NCI-H187 (cell line): ENCODE data around the gene PRIM2.
"Not testable (repeated sequence)": the region's sequence is repeated elsewhere in the genome, so short reads cannot be mapped to it uniquely, and the experiment has no call there.

Experiments used
- DNase-seq, 2 experiments: peaks; one replicate each; lab custom pipeline; 2025; lab: John Stamatoyannopoulos, UW

The PRIM2 gene

DNA sequence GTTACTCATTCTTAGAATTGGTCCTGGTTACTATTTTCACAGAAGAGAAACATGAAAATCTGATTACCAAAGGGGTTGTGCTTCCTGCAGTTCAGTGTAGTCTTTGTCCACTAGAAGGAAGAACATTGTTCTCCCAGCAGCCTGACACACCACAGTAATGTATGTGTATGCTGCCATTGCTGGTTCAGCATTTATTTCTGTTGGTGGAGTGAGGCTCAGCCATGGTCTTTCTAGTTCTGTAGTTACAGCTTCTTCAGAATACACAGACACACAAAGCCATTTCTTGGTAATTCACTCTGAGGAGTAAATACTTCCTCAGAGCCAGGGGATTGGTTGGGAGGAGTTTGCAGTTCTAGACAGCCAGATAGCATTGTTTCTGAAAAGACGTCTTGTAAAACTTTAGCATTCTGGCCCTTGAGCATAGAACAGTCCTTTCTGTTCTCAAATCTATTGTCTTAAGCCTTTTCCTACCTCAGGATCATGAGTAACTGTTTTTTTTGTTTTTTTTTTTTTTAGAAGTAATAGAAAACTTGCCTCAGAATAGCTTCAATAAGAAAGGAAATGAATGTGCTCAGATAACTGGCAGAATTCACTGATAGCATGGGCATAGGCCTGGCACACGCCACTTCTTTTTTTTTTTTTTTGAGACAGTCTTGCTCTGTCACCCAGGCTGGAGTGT lies 128.5 kb downstream of the PRIM2 start:
- DNase-seq, result not testable (repeated sequence)

DNA sequence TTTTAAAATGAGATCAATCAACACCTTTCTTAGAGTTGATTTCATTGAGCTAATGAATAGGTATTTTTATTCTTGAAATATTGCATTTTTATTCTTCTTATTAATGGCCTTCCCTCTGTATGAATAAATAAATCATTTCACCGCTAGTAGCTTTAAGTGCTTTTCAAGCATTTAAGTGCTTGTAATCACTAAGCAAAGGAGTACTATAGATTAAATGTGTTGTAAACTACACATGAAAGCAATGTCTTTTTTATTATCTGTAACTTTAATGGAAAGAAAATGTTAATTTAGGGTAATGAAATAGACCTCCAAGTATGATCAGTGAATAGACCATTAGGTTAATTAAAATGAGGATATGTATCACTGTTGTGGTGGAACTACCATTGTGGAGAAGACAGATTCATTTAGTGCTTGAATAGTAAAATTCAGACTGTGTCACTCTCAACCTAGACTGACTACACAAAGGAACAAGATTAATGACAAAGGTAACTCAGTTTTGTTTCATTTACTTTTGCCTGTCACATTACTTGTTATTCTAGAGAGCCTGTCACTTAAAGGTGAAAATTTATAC lies 132.2 kb downstream of the PRIM2 start:
- DNase-seq, result not testable (repeated sequence)

- not testable (repeated sequence) for DNase-seq
Measured at GRCh38 chr6:57459781-57460180, 142.4 kb downstream of the PRIM2 start.

DNA sequence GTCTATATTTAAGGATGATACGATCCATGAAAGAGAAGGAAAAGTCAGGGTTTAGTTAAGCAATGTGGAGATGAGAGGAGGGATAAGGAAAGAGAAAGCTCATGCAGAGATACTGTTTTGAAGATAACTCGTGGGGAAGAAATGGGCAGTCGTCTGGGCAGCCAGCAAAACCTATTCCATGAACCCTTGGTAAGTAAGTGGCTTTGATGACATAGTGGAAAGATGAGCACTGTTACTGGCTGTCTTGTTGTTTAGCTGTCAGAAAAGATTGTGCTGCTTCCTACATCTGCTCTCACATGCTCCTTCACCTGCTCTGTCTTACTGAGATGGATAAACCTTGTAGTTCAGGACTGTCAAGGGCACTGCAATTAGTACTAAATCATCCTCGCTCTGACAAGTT lies 143.6 kb downstream of the PRIM2 start:
- not testable (repeated sequence) for DNase-seq

DNA sequence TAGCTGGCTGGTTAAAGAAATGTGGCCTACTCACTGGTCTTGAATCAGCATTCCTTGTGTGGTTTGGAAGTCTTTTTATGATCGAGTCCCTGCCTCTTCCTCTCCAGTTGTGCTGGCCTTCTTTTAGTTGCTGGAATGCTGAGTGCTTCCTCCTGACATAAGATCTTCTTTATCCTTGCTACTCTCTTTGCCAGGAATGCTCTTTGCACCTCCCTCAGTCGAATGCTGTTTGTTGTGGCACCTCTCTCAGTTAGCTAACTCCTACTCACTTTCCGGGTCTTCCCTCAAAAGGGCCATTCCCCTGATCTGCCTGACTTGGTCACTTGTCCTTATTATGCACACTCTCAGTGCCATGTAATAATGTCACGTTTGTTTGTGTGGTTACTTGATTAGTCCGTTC lies 146.4 kb downstream of the PRIM2 start:
- not testable (repeated sequence) for DNase-seq

DNA sequence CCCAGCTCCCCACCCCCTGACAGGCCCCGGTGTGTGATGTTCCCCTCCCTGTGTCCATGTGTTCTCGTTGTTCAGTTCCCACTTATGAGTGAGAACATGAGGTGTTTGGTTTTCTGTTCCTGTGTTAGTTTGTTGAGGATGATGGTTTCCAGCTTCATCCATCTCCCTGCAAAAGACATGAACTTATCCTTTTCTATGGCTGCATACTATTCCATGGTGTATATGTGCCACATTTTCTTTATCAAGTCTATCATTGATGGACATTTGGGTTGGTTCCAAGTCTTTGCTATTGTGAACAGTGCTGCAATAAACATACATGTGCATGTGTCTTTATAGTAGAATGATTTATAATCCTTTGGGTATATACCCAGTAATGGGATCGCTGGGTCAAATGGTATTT lies 148.5 kb downstream of the PRIM2 start:
- DNase-seq, result not testable (repeated sequence)

DNA sequence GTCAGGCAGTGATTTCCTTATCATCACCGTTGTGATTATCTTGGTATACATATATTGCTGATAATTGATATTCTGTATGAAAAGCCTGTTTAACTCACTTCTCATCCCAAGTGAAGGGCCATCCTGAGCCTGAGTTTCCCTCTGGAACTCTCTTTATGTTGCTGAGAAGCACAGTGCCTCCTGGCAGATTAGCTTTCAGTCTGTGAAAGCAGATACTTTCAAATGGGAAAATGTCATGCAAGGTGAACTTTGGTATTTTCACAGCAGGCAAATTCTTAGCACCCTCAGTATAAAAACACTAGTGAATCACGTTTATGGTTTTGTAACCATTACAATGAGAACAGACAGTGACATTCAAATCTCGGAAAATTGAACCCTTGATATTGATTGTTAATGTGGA lies 151.6 kb downstream of the PRIM2 start:
- no peak for DNase-seq

- DNase-seq, result not testable (repeated sequence)
Measured at GRCh38 chr6:57470148-57470547, 152.7 kb downstream of the PRIM2 start.

DNA sequence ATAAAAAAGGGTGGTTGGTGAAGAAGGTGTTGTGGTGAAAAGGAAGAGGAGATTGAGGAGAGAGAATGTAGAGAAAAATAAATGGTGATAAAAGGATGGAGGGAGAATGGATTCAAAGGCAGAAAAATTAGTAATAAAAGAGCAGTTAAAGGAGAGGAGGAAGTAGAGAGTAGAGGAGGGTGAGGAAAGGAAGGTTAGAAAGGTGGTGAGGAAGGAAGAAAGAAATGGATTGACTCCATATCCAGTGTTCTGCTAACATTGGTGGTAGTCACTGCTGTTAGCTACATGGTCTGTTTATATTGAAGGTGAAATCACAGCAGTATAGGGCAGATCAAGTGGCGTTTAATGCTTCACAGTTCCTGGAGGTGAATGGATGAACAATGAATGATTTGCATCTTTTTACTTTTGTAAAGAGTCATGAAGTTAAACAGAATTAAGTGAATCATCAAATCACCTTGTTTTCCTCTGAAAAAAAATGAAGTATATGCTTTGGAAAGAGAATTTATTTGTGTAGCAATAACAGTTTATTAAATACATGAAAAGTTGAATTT lies 154.0 kb downstream of the PRIM2 start:
- DNase-seq, result not testable (repeated sequence)

- not testable (repeated sequence) for DNase-seq
Measured at GRCh38 chr6:57472861-57473362, 155.5 kb downstream of the PRIM2 start.

DNA sequence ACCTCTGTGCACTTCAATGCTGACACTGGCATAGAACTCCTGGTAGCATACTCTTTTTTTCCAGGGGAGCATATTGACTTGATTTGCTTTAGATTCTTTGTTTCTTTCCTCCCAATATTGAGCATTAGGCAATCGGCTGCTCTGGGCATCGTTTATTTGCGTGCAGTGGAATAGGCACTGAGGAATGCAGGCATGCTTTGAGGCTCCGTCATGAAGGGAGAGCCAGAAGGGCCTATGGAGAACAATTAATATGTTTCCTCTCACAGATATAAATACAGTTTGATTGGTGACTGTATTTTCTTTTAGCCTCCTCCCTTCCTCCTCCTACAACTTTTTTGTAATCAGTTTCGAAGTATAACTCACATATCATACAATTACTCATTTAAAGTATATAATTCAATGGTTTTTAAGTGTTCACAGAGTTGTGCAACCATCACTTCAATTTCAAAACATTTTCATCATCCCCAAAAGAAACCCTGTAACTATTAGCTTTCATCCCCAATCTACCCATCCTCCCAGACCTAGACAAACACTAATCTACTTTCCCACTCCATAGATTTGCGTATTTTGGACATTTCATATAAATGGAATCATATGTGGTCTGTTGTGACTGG lies 157.5 kb downstream of the PRIM2 start:
- DNase-seq, result not testable (repeated sequence)

DNA sequence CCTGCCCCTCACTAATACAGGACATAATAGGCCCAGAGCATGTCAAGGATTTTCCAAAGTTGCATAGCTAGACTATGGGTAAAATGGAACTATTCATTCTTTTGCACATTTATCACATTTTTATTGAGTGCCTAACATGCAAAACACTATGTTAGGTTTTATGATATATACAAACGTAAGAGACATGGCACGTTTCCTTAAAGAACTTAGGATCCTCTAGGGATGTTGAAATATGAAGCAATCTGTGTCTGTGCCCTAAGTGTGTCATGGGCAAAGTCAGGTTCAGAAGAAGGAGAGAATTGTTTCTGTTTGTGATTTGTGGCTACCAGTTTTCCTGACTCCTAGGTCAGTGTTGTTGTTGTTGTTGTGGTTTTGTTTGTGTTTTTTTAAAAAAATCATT lies 158.2 kb downstream of the PRIM2 start:
- not testable (repeated sequence) for DNase-seq

DNA sequence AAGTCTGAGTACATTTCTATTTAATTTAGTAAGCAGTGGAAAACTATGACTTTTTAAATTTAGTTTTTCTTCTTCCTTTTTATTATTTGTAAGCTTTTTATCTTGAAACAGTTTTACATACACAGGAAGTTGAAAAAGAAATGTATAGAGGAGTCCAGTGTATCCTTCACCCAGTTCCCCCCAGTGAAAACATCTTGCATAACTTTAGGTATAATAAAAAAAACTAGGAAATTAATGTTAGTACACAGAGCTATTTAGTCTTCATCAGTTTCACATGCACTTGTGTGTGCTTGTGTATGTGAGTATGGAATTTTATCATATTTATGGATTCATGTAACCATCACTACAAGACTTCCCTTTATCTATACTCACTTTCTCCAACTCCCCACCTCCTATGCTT lies 162.8 kb downstream of the PRIM2 start:
- DNase-seq, result not testable (repeated sequence)

GRCh38 chr6:57481121-57481520 lies 163.7 kb downstream of the PRIM2 start:
- not testable (repeated sequence) for DNase-seq

DNA sequence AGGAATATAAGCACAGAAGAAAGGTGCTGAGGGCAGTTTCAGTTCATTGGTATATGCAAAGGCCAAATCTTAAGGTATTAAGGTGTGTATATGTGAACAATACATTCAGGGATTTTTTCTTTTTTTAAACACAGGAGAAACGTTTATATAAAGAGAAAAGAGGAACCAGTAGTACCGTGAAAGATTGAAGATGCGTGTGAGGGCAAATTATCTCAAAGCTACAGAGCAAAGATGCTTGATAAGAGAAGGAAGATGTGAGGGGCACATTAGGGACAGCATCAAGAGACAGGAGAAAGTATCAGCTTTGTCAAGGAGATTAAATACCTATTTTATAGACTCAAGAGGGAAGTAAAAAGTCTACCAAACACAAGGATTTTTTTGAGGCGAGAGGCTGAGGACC lies 165.0 kb downstream of the PRIM2 start:
- not testable (repeated sequence) for DNase-seq

DNA sequence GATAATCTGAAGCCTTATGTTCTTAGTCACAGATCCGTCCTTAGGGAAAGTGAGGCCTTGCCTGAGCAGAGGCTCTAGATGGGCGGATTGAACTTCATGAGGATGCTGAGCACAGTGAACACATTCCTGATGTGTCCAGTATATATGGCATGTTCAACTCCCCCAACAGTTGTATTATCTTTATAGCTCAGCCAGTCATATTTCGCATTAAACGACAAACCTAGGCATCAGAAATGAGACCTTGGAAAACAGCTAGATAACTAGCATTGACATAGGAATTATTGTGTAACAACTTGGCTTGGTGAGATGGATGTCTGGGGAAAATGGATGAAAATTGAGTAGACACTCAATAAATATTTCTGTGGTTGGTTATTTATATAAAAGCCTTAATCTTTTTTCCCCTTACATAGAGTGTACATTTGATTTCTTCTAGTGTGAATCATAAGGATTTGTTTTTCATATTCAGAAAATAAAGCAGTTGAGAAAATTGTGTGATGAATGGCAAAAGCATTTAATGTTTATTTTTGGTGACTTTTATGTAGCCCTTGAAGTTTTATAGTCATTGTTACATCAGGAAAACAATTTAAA lies 169.2 kb downstream of the PRIM2 start:
- not testable (repeated sequence) for DNase-seq

GRCh38 chr6:57488551-57488950 lies 171.1 kb downstream of the PRIM2 start:
- DNase-seq, result not testable (repeated sequence)

DNA sequence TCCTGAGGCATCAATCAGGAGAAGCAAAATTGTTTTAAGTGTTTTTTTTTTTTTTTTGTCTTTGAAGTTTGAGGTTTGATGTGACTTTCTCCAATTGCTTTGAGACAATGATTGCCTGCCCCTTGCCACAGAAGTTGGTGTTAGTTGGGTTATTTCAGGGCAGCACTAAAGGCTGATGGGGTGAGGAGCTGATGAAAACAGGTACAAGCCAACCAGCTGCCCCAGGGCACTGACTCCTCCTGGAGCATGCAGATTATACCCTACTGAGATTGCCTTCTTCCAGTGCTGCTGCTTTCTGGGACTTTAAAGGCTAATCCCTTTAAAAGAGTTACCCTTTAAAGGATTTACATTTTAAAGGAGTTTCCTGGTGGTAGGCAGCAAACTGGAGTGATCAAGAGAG lies 172.5 kb downstream of the PRIM2 start:
- not testable (repeated sequence) for DNase-seq

DNA sequence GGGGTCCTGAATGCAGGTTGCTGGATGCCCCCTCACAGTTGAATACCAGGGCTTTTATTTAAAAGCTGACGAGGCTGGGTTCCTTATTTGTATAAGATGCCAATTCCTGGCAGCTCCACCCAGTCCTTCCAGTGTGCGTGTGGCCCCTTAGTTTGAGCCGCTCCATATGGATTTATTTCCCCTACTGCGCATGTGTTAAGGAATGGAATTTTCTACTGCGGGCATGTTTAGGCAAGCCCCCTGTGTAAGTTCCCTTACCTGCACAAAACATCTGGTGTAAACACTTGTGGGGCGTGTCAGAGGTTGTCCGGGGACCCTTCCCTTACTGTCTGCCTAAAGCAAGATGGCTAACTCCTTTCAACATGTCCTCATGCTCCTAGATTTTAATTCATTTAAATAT lies 174.4 kb downstream of the PRIM2 start:
- DNase-seq, result not testable (repeated sequence)

GRCh38 chr6:57496251-57496650 lies 178.8 kb downstream of the PRIM2 start:
- not testable (repeated sequence) for DNase-seq

GRCh38 chr6:57500368-57501021 lies 183.1 kb downstream of the PRIM2 start:
- not testable (repeated sequence) for DNase-seq

DNA sequence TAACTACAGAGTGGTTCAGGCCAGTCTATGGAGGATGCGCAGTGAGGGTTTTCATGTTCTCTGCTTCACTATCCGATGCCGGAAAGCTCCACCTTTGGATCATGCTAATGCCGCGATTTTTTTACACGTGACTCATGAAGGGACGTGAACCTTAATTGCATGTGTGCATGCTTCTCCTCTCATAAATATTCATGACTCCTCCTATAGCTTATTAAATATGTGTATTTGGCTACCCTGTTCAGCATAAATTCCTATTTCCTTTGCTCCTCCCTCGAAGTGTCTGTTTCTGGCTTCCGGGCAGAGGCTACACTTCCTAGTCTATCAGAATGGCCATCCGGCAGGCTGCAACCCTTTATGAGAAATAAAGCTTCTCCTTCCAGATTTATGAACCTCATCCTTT lies 185.0 kb downstream of the PRIM2 start:
- not testable (repeated sequence) for DNase-seq
